Measurements from ENCODE around the gene ODC1. TPM values are rescaled to one million over a fixed set of nuclear protein-coding genes. Genes with fewer than 3 reads are reported as not detected.

ODC1 gene
- total RNA-seq, 1 donor = 64.1 TPM

GRCh38 chr2:10402653-10403215, 45.4 kb downstream of the ODC1 start:
- no peak for DNase-seq (ENCODE audit: low read depth in 2 of 3, low spot score in 2 of 3)

- no peak for DNase-seq (ENCODE audit: low read depth in 2 of 3, low spot score in 2 of 3)
These were observed 46.0 kb downstream of the ODC1 start for GRCh38 chr2:10402062-10402585.

DNA sequence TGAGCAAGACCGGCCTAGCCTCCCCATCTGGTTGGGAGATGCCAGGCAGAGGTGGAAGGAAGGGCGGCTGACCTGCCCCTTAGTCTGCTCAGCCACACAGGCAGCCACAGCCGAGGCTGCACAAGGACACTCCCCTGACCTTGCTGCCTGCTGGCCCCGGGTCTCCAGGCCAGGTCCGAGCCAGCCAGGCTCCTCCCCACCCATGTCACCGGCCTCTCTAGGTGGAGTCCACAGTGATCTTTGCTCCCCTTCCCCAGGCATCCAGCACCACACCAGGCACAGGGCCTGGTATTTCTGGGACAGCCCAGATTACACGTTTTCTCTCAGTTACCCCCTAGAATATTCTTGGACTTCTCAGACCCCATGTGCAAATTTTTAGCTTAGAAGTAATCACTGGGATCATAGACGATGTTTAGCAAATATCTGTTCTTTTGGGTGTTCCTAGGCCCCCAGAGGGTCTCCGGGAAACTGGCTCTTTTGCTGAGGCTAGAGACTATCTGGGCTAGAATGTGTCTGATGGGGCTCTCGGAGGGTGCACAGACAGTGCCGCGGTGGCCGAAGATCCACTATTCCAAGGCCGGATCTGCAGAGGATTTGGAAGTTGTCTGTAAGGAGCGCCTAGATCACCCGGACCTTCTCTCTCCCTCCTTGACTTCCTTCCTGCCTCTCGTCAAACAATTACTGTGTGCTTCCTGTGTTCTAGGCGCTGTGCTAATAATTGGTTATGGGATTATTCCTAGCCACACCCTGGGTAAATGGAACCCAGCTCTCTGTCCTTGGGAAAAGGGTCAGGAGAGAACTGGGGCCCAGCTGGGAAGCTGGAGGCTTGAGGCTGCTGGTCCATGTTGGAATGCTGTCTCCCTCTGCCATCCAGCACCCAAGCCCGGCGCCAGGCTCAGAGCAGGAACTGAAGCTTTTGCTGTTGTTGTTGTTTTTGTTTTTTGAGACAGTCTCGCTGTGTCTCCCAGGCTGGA, 46.9 kb downstream of the ODC1 start:
- DNase-seq (ENCODE audit: low read depth in 2 of 3, low spot score in 2 of 3) = no peak

DNA sequence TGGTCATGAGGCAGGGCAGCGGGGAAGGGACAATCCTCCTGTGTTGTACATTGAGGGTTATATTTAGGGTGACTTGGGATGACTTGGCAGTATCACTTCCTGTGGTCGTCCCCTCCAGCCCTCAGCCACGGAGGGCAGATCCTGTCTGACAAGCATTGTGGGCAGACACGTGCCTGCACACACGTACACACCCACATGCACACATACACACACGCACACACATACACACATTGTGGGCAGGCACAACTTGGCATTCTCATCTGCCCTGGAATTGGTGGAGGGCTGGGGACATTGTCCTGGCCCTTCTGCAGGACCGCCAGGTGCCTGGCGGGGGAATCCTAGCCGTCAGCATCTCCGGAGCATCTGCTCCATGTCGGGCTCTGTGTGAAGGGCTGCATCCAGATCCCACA, 47.6 kb downstream of the ODC1 start:
- peak in 2 of 3 donors; percentile 84 to 85 for DNase-seq (ENCODE audit: low read depth in 2 of 3, low spot score in 2 of 3)

GRCh38 chr2:10400002-10400401, 48.1 kb downstream of the ODC1 start:
- no peak for DNase-seq (ENCODE audit: low read depth in 2 of 3, low spot score in 2 of 3)

GRCh38 chr2:10399358-10399757, 48.8 kb downstream of the ODC1 start:
- DNase-seq (ENCODE audit: low read depth in 2 of 3, low spot score in 2 of 3) = no peak

DNA sequence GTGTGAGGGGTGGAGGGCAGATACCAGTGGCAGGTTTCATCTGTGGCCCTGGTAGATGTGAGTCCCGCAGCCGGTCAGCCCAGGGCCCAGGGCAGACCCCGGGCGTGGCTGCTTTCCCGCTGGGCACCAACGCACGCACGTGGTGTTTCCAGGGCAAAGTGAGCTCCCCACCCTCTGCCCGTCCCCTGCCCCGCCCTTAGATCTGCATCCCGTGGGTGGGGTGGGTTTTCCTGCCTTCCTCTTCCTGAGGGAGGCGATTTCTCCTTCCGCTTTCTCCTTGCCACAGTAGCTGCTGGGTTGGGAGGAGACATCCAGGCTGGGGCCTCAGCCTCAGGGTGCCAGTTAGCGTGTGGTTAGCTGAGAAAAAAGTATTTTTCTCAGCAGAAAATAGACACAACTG, 49.6 kb downstream of the ODC1 start:
- DNase-seq (ENCODE audit: low read depth in 2 of 3, low spot score in 2 of 3) = no peak

DNA sequence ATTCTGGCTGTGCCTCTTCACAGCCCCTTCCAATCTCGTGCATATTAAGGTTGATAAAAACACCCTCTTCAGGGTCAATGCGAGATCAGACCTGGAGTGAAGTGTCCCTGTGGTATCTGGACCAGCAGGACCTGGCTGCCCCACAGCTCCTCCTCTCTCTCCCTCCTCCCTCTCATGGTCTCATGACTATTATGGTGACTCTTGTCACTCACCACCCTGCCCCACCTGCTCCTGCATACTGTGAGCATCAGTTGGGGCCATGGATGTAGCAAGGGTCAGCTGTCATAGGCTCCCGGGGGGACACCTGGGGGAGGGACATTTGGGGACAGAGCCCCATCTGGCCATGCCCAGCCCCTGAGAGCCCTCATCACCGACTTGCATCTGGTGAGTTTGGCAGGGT, 50.2 kb downstream of the ODC1 start:
- no peak for DNase-seq (ENCODE audit: low read depth in 2 of 3, low spot score in 2 of 3)

DNA sequence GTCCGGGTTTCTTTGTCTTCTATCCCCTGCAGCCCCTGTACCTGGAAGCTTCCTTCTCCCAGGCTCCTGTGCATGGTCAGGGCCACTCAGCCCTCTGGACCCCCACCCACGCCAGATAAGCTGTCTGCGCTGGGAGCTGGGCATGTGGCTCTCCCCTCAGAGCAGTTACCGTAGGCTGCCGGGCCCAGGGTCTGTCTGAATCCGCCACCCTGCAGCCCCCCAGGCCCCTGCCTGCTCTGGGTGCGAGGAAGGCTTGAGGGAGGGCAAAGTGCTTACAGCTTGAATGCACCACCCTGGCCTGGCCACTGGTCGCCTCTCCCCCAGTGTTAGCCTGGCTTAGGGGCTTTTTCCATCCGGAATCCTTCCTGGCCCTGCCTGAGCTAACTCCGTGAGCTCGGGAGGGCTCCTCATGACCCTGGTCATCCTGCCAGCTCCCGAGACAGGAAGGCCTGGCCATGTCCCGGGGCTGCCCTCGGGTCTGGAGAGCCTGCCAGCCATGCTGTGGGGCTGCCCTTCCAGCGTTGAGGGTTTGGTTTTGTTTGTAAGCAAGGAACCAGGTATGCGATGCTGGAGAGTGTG, 50.7 kb downstream of the ODC1 start:
- DNase-seq (ENCODE audit: low read depth in 2 of 3, low spot score in 2 of 3) = no peak

DNA sequence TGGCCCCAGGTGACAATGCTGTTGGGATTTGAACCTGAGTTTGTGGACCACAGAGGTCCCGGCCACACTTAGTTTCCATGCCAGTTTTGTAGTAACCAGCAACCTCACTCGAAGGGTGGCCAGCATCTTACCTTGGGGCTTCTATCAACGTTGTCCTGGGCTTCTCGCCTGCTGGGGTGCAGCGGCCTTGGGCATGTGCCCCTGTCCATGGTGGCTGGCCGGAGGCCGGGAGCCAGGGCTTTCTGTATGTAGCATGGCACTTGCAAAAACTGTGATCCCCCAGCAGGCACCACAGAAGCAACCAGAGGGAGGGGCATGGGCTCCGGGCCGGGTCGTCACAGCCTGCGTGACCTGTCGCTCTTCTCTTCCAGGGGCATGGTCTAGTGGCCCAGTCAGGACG, 51.7 kb downstream of the ODC1 start:
- DNase-seq (ENCODE audit: low read depth in 2 of 3, low spot score in 2 of 3) = no peak

DNA sequence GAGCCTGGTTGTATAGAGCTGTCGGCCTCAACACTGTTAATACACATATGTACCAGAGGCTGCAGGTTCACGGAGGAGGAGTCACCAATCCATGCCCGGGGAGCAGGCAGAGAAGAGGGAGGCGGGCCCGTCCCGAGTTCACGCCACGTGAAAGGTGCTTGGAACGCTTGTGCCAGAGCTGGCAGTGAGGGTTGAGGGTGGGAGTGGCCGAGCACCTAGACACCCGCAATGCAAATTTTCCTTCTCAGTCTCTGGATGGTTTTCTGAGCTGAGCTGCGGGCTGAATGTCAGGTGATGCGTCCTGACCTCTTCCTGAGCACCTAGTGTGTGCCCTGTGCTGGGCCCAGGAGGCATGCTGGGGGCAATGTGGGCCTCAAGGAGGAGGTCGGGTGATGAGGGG, 52.2 kb downstream of the ODC1 start:
- DNase-seq (ENCODE audit: low read depth in 2 of 3, low spot score in 2 of 3) = no peak

DNA sequence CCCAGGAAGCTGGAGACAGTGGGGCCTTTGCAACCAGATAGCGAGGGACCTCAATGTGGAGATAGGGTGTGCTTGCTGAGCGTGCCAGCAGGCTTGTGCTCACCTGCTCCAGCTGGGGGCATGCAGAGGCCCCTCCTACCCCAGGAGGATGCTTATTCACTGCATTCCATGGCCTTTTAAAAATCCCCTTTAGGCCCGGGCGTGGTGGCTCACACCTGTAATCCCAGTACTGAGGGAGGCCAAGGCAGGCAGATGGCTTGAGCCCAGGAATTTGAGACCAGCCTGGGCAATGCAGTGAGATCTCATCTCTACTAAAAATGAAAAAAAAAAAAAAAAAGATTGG, 54.5 kb downstream of the ODC1 start:
- DNase-seq (ENCODE audit: low read depth in 2 of 3, low spot score in 2 of 3) = no peak

DNA sequence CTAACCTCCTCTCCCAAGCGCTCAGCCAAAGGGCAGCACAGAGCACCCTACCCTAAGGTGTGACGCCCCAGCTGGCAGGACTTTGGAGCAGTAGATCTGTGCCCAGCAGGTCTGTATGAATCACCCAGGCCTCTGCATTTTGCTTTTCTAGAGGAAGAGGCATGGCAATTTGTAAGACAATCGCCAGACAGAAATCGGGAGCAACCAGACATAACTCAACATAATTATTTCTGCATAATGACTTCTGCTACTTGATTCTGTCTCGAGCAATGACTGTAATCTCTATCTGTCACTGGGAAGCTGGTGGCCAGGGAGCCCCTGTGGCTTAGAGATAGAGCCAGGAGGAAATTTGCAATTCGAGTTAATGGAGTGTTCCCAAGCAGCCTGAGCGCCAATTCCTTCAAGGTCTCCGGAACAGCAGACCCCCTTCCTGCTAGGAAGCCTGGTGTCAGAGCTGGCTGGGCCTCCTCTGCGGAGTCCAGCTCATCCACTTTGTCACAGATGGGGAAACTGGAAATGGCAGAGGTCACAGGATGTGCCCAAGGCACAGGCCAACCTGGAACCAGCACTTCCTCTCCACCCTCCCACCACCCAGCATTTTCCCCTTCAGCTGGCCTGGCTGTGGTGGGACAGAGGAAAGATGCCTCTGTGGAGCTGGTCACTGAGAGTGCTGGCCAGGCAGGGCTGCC, 55.0 kb downstream of the ODC1 start:
- DNase-seq (ENCODE audit: low read depth in 2 of 3, low spot score in 2 of 3) = no peak

DNA sequence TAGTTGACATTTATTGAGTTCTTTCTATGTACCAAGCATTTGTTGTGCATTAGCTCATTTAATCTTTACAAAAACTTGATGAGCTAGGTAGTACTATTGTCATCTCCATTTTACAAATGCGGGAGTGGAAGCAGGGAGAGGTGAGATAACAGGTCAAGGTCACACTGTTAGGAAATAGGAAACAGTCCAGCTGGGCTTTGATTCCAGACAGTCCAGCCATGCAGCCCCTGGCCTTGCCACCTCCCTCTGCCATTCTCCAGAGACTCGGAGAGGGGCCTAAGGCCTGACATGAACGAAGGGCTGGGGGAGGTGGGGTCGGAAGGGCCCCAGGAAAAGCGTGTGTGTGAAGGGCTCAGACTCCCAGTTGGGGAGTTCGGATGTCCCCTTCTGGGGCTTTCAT, 55.6 kb downstream of the ODC1 start:
- no peak for DNase-seq (ENCODE audit: low read depth in 2 of 3, low spot score in 2 of 3)

DNA sequence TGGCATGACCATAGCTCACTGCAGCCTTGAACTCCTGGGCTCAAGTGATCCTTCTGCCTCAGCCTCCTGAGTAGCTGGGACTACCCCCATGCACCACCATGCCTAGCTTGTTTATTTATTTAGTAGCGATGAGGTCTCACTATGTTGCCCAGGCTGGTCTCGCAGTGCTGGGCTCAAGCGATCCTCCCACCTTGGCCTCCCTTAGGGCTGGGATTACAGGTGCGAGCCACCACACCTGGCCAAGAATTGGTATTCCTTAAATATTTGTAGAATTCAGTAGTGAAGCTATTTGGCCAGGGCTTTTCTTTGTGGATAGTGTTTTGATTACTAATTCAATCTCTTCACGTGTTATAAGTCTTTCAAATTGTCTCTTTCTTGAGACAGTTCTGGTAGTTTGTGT, 56.0 kb downstream of the ODC1 start:
- no peak for DNase-seq (ENCODE audit: low read depth in 2 of 3, low spot score in 2 of 3)

DNA sequence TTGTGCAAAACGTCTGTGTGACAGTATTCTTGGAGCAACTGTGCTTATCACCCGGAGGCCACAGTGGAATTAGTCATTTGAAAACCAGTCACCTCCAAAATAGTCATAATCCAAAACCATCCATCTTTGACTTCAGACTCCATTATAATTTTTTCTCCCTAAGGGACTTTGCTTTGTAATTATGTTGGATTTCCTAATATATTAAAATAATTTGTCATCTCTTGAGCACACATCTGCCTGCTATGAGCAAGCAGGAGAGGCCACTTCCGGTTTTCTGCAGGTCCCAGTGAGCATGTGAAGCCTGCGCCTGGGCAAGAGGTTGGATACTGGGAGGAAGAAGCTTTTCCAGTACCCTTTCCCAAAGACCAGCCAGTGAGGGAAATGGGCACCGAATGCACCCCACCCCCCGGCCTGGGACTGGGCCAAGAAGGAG, 57.7 kb downstream of the ODC1 start:
- DNase-seq (ENCODE audit: low read depth in 2 of 3, low spot score in 2 of 3) = no peak

Small RNAs within 50 kb of the gene (small RNA-seq; reads per million reads assigned to genes)
- gene SNORA80B = 15.3 reads per million, percentile 94 among the genes with 10 or more reads in this experiment

Other genes starting within 250 kb of the ODC1 start
- gene HPCAL1, start 145.4 kb downstream of the ODC1 start, total RNA-seq = 68.9 TPM
- 17.0 TPM for gene NOL10, start 241.6 kb upstream of the ODC1 start, total RNA-seq

Data from hematopoietic multipotent progenitor cell (in vitro differentiated cells).